Activated effector memory CD4-positive, alpha-beta T cell treated with Interleukin-2 at 50 U/mL for 16 hours (primary cell): ENCODE measurements around the gene NAA38.

Experiments used
- DNase-seq: peaks from one replicate; pipeline ENCODE4 v3.0.0-alpha.2; 2020

The NAA38 gene

GRCh38 chr17:7851438-7852261 lies 5.7 kb downstream of the NAA38 start:
- DNase-seq, result peak; percentile 90

GRCh38 chr17:7850701-7851437 lies 6.5 kb downstream of the NAA38 start:
- DNase-seq, result no peak

- no peak for DNase-seq
Measured at GRCh38 chr17:7849751-7850504, 7.4 kb downstream of the NAA38 start.

GRCh38 chr17:7849130-7849750 lies 8.1 kb downstream of the NAA38 start:
- DNase-seq, result no peak

- no peak for DNase-seq
Measured at GRCh38 chr17:7848739-7849129, 8.6 kb downstream of the NAA38 start.

- no peak for DNase-seq
Measured at GRCh38 chr17:7848131-7848579, 9.2 kb downstream of the NAA38 start.

- no peak for DNase-seq
Measured at GRCh38 chr17:7846765-7847661, 10.3 kb downstream of the NAA38 start.

GRCh38 chr17:7846063-7846735 lies 11.2 kb downstream of the NAA38 start:
- DNase-seq, result no peak

GRCh38 chr17:7845359-7846062 lies 11.8 kb downstream of the NAA38 start:
- no peak for DNase-seq

GRCh38 chr17:7844292-7845154 lies 12.8 kb downstream of the NAA38 start:
- DNase-seq, result peak; percentile 66

- peak; percentile 83 for DNase-seq
Measured at GRCh38 chr17:7843536-7844291, 13.6 kb downstream of the NAA38 start.

- DNase-seq, result no peak
Measured at GRCh38 chr17:7843257-7843535, 14.2 kb downstream of the NAA38 start.

- peak; percentile 78 for DNase-seq
Measured at GRCh38 chr17:7842380-7843256, 14.7 kb downstream of the NAA38 start.

GRCh38 chr17:7841915-7842379 lies 15.4 kb downstream of the NAA38 start:
- peak; percentile 77 for DNase-seq

- DNase-seq, result peak; percentile 84
Measured at GRCh38 chr17:7841396-7841914, 15.9 kb downstream of the NAA38 start.

GRCh38 chr17:7840875-7841274 lies 16.5 kb downstream of the NAA38 start:
- no peak for DNase-seq

- no peak for DNase-seq
Measured at GRCh38 chr17:7840441-7840840, 16.9 kb downstream of the NAA38 start.

GRCh38 chr17:7839876-7840261 lies 17.5 kb downstream of the NAA38 start:
- DNase-seq, result no peak
